HCT116 (cell line): ENCODE data around the gene APOBEC3C.

ENCODE experiments used
- CBX3 ChIP-seq: IDR thresholded peaks from 2 replicates; pipeline ENCODE4 v1.6.1; 2012; ENCODE audit warnings: low read depth
- CEBPB ChIP-seq: IDR thresholded peaks from 2 replicates; pipeline ENCODE4 v1.6.1; 2012; ENCODE audit warnings: low read depth
- CTCF ChIP-seq, 3 experiments: fragments of 200-600 bp in 1 of 3; sonication (generic) in 1 of 3; IDR thresholded peaks in 2 of 3; conservative IDR thresholded peaks in 1 of 3; 2 replicates each; pipeline ENCODE4 v1.5.1; 2012 to 2017; ENCODE audit warnings: low read depth in 2 of 3, low read length in 2 of 3, antibody characterized with exemption in 1 of 3, borderline replicate concordance in 1 of 3, control low read depth in 1 of 3, mild to moderate bottlenecking in 1 of 3, mixed read lengths in 1 of 3, mixed run types in 1 of 3, moderate library complexity in 1 of 3; ENCODE audit not compliant: insufficient read depth in 1 of 3
- EGR1 ChIP-seq: IDR thresholded peaks from 2 replicates; pipeline ENCODE4 v1.6.1; 2012; ENCODE audit warnings: low read depth
- EZH2 ChIP-seq: fragments of 200-600 bp; sonication (generic); IDR thresholded peaks from 2 replicates; pipeline ENCODE4 v1.6.1; 2017; ENCODE audit warnings: antibody characterized with exemption, mixed run types
- EZH2phosphoT487 ChIP-seq: fragments of 200-600 bp; IDR thresholded peaks from 2 replicates; pipeline ENCODE4 v1.6.1; 2018; ENCODE audit warnings: antibody characterized with exemption, borderline replicate concordance
- FOSL1 ChIP-seq: IDR thresholded peaks from 2 replicates; pipeline ENCODE4 v1.6.1; 2012; ENCODE audit warnings: low read depth
- POLR2A ChIP-seq: IDR thresholded peaks from 2 replicates; pipeline ENCODE4 v1.7.0; 2011; ENCODE audit warnings: borderline replicate concordance; ENCODE audit not compliant: insufficient read depth, insufficient read length; ENCODE audit errors: extremely low read depth
- POLR2AphosphoS5 ChIP-seq: IDR thresholded peaks from 2 replicates; pipeline ENCODE4 v1.6.1; 2011; ENCODE audit warnings: mild to moderate bottlenecking, low read depth, low read length, moderate library complexity
- RAD21 ChIP-seq: IDR thresholded peaks from 2 replicates; pipeline ENCODE4 v1.6.1; 2012; ENCODE audit warnings: low read depth, mild to moderate bottlenecking
- REST ChIP-seq: IDR thresholded peaks from 2 replicates; pipeline ENCODE4 v1.6.1; 2012; ENCODE audit warnings: low read depth
- ZNF274 ChIP-seq: fragments of 200-500 bp; sonication (Bioruptor generic); IDR thresholded peaks from 2 replicates; pipeline ENCODE4 v1.6.1; 2014; ENCODE audit warnings: mild to moderate bottlenecking, low read depth, low read length, inconsistent platforms

GRCh38 chr22:38965614-38966379 lies 48.3 kb upstream of the APOBEC3C start:
- TF ChIP-seq REST, result no peak
- no peak for TF ChIP-seq POLR2AphosphoS5
- no peak for TF ChIP-seq POLR2A
- no peak for TF ChIP-seq CTCF (IDR thresholded peaks at IDR 0.05 in 2 of 3, conservative IDR thresholded peaks at IDR 0.05 in 1 of 3; ENCODE audit: borderline replicate concordance in 1 of 3, insufficient read depth in 1 of 3, low read depth in 2 of 3, low read length in 2 of 3)
- TF ChIP-seq CBX3, result no peak
- no peak for TF ChIP-seq EGR1
- TF ChIP-seq CEBPB, result no peak
- no peak for TF ChIP-seq EZH2
- TF ChIP-seq RAD21, result no peak
- no peak for TF ChIP-seq FOSL1
- no peak for TF ChIP-seq EZH2phosphoT487
- TF ChIP-seq ZNF274, result no peak
